K562 (cell line): Measurements from ENCODE around the gene SDS. TPM values are rescaled to one million over a fixed set of nuclear protein-coding genes. Genes with fewer than 3 reads are reported as not detected.

ENCODE experiments used
- BACH1 ChIP-seq: fragments of 200-800 bp; sonication (Bioruptor generic); IDR thresholded peaks from 2 replicates; pipeline ENCODE4 v1.6.1; 2016; ENCODE audit warnings: missing genetic modification characterization, missing compliant biosample characterization
- CBX3 ChIP-seq, 2 experiments: IDR thresholded peaks; 1 replicate in 1 of 2; 2 replicates in 1 of 2; pipeline ENCODE4 v1.6.1; 2012; ENCODE audit warnings: inconsistent platforms in 2 of 2, low read length in 2 of 2, borderline replicate concordance in 1 of 2, control low read depth in 1 of 2
- MAFF ChIP-seq: IDR thresholded peaks from 2 replicates; pipeline ENCODE4 v1.6.1; 2012; ENCODE audit warnings: low read length, improper control_type of control experiment
- PHB ChIP-seq: fragments of 250-450 bp; sonication (Bioruptor Pico); IDR thresholded peaks from 2 replicates; pipeline ENCODE4 v1.5.0; 2021
- PHB2 ChIP-seq: fragments of 450-650 bp; IDR thresholded peaks from 2 replicates; pipeline ENCODE4 v1.6.1; 2017; ENCODE audit warnings: low read depth
- PTBP1 ChIP-seq: fragments of 200-400 bp; formaldehyde crosslinking; IDR thresholded peaks from 2 replicates; pipeline ENCODE4 v1.6.1; 2017; ENCODE audit warnings: low read depth, low read length
- RBM34 ChIP-seq: fragments of 200-400 bp; formaldehyde crosslinking; IDR thresholded peaks from 2 replicates; pipeline ENCODE4 v1.6.1; 2018; ENCODE audit warnings: low read length, borderline replicate concordance; ENCODE audit not compliant: insufficient read depth
- RCOR1 ChIP-seq, 2 experiments: IDR thresholded peaks; 2 replicates each; pipeline ENCODE4 v1.6.1; 2012; ENCODE audit warnings: low read depth in 2 of 2, low read length in 2 of 2, borderline replicate concordance in 1 of 2, improper control_type of control experiment in 1 of 2
- SREBF1 ChIP-seq: fragments of 150-350 bp; IDR thresholded peaks from 2 replicates; pipeline ENCODE4 v1.6.1; 2014; ENCODE audit warnings: antibody characterized with exemption, low read depth, low read length, borderline replicate concordance
- SRSF7 ChIP-seq: fragments of 200-400 bp; formaldehyde crosslinking; optimal IDR thresholded peaks from 2 replicates; pipeline ENCODE3; 2017; ENCODE audit warnings: mild to moderate bottlenecking, low read depth, low read length
- SRSF9 ChIP-seq: fragments of 200-400 bp; formaldehyde crosslinking; IDR thresholded peaks from 2 replicates; pipeline ENCODE4 v1.6.1; 2017; ENCODE audit warnings: low read depth, low read length, borderline replicate concordance
- polyA plus RNA-seq, 8 experiments: library from polyadenylated mRNA; depleted of rRNA in 4 of 8; stranded (reverse) in 5 of 8; unstranded in 3 of 8; fragments of >200 nt; fragmentation: Nextera tagmentation in 2 of 8; fragmentation: Illumina TruSeq in 1 of 8; extraction: Ambion mirVana in 2 of 8; extraction: Trizol in 1 of 8; gene quantifications; 2 replicates each; pipeline versions ENCODE4 v1.2.1 to v1.2.3, GENCODE V29; 2011 to 2014; ENCODE audit warnings: inconsistent platforms in 1 of 8, missing spikeins in 1 of 8
- total RNA-seq, 7 experiments: library from RNA; depleted of rRNA in 6 of 7; stranded (reverse); fragments of >200 nt in 6 of 7; fragmentation: Illumina TruSeq in 2 of 7; extraction: Trizol in 2 of 7; gene quantifications; 2 replicates each; pipeline versions ENCODE4 v1.2.1 to v1.2.3, GENCODE V29; 2011 to 2021; ENCODE audit warnings: low replicate concordance in 1 of 7
- TF ChIP-seq, protein P1 (sequence below): sonication (generic); formaldehyde crosslinking; IDR thresholded peaks from 2 replicates; pipeline ENCODE4 v1.8.0; 2022; ENCODE audit warnings: mild to moderate bottlenecking, missing genetic modification reagents, borderline replicate concordance
- TF ChIP-seq, protein P2 (sequence below): fragments of 450-650 bp; IDR thresholded peaks from 2 replicates; pipeline ENCODE4 v1.6.1; 2016
- TF ChIP-seq, protein P3 (sequence below), 3 experiments: fragments of 200-800 bp in 1 of 3; fragments of 250-450 bp in 1 of 3; fragments of 450-650 bp in 1 of 3; sonication (Bioruptor Pico) in 1 of 3; sonication (Bioruptor generic) in 1 of 3; formaldehyde crosslinking in 1 of 3; IDR thresholded peaks; 2 replicates each; pipeline versions ENCODE4 v1.6.1 to v1.8.0; 2016 to 2022; ENCODE audit warnings: mild to moderate bottlenecking in 2 of 3, missing genetic modification characterization in 2 of 3, missing compliant biosample characterization in 1 of 3, moderate library complexity in 1 of 3
- TF ChIP-seq, protein P4 (sequence below): fragments of 450-650 bp; IDR thresholded peaks from 2 replicates; pipeline ENCODE4 v1.6.1; 2016; ENCODE audit warnings: antibody characterized with exemption

Gene SDS
- total and polyA plus RNA-seq, 9 of the 15 experiments (the other 6 are each of a cell fraction or from before 2014, with no cell fraction given) = 0.07 to 1.1 (median 0.12) TPM; not detected in 1

DNA sequence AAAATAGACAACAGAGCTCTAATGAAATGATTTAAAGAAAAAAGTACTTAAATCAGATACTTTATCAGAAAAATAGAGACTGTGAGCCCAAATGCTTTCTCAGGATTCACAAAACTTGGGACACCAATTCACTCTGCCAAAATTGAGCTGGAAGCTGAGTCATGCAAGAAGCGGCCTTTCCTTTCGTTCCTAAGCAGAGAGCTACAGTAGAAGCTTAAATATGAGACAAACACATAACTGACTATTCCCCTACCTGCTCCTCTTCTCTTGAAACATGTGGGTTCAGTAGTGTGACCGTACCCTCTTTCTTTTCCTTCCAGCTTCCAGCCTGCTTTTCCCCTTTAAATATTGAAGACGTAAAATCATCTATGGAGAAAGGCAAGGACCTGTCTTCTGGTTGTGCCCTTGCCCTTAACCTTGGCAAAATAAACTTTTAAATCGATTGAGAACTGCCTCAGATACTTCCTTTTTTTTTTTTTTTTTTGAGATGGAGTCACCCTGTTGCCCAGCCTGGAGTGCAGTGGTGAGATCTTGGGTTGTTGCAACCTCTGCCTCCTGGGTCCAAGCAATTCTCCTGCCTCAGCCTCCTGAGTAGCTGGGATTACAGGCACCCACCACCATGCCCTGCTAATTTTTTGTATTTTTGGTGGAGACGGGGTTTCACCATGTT, 4.4 kb upstream of the SDS start (continued):
- TF ChIP-seq, protein P1, sequence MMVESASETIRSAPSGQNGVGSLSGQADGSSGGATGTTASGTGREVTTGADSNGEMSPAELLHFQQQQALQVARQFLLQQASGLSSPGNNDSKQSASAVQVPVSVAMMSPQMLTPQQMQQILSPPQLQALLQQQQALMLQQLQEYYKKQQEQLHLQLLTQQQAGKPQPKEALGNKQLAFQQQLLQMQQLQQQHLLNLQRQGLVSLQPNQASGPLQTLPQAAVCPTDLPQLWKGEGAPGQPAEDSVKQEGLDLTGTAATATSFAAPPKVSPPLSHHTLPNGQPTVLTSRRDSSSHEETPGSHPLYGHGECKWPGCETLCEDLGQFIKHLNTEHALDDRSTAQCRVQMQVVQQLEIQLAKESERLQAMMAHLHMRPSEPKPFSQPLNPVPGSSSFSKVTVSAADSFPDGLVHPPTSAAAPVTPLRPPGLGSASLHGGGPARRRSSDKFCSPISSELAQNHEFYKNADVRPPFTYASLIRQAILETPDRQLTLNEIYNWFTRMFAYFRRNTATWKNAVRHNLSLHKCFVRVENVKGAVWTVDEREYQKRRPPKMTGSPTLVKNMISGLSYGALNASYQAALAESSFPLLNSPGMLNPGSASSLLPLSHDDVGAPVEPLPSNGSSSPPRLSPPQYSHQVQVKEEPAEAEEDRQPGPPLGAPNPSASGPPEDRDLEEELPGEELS (CRISPR knock-in tag) = no peak
- TF ChIP-seq SRSF9 (no peak), SRSF7 (no peak), SREBF1 (no peak), CBX3 (IDR thresholded peaks at IDR 0.05; ENCODE audit: borderline replicate concordance in 1 of 2, low read length in 2 of 2) (no peak), PHB (CRISPR knock-in tag) (no peak), PHB2 (no peak), PTBP1 (no peak), RCOR1 (IDR thresholded peaks at IDR 0.05; ENCODE audit: borderline replicate concordance in 1 of 2, low read depth in 2 of 2, low read length in 2 of 2) (no peak), RBM34 (no peak), BACH1 (tag) (no peak), MAFF (0 out of 2 replicates have a peak, but pooled peaks have one; percentile 42)
- TF ChIP-seq, protein P2, sequence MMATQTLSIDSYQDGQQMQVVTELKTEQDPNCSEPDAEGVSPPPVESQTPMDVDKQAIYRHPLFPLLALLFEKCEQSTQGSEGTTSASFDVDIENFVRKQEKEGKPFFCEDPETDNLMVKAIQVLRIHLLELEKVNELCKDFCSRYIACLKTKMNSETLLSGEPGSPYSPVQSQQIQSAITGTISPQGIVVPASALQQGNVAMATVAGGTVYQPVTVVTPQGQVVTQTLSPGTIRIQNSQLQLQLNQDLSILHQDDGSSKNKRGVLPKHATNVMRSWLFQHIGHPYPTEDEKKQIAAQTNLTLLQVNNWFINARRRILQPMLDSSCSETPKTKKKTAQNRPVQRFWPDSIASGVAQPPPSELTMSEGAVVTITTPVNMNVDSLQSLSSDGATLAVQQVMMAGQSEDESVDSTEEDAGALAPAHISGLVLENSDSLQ = no peak
- TF ChIP-seq, protein P3, sequence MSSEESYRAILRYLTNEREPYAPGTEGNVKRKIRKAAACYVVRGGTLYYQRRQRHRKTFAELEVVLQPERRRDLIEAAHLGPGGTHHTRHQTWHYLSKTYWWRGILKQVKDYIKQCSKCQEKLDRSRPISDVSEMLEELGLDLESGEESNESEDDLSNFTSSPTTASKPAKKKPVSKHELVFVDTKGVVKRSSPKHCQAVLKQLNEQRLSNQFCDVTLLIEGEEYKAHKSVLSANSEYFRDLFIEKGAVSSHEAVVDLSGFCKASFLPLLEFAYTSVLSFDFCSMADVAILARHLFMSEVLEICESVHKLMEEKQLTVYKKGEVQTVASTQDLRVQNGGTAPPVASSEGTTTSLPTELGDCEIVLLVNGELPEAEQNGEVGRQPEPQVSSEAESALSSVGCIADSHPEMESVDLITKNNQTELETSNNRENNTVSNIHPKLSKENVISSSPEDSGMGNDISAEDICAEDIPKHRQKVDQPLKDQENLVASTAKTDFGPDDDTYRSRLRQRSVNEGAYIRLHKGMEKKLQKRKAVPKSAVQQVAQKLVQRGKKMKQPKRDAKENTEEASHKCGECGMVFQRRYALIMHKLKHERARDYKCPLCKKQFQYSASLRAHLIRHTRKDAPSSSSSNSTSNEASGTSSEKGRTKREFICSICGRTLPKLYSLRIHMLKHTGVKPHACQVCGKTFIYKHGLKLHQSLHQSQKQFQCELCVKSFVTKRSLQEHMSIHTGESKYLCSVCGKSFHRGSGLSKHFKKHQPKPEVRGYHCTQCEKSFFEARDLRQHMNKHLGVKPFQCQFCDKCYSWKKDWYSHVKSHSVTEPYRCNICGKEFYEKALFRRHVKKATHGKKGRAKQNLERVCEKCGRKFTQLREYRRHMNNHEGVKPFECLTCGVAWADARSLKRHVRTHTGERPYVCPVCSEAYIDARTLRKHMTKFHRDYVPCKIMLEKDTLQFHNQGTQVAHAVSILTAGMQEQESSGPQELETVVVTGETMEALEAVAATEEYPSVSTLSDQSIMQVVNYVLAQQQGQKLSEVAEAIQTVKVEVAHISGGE (CRISPR knock-in tag; IDR thresholded peaks at IDR 0.05) = 0 out of 6 replicates have a peak, but pooled peaks of 1 of the 3 experiments have one; percentile 24
- TF ChIP-seq, protein P4, sequence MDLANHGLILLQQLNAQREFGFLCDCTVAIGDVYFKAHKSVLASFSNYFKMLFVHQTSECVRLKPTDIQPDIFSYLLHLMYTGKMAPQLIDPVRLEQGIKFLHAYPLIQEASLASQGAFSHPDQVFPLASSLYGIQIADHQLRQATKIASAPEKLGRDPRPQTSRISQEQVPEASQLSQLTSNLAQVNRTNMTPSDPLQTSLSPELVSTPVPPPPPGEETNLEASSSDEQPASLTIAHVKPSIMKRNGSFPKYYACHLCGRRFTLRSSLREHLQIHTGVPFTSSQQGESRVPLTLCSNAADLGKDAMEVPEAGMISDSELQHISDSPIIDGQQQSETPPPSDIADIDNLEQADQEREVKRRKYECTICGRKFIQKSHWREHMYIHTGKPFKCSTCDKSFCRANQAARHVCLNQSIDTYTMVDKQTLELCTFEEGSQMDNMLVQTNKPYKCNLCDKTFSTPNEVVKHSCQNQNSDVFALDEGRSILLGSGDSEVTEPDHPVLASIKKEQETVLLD = no peak
